Measurements from ENCODE around the gene SND1.

GRCh38 chr7:128044064-128044463 is 392.1 kb downstream of the SND1 start:
- TF ChIP-seq CTCF (IDR thresholded peaks at IDR 0.05): no peak
- TF ChIP-seq POLR2A (IDR thresholded peaks at IDR 0.05): no peak
- no peak for TF ChIP-seq POLR2AphosphoS5 (IDR thresholded peaks at IDR 0.05)

All from breast epithelium (tissue), 3 donors.